ENCODE measurements around the gene CFAP57.

DNA sequence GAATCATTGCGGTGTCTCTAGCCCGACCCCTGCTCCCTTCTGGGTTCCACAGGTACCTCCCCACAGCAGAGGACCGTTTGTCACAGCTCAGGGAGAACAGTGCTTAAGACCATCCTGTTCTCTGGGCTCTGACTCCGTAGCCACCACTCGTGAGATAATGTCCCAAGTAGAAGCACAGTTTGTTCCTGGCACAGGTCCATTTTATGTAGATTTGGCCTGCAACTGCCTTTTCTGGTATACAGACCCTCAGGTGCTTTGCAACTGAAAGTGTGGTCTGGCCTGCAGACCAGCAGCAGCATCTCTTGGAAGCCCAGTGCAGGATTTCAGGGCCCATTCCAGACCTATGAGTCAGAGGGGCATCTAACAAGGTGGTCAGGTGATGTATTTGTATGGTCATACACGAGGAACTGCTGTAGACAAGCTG is 69.3 kb downstream of the CFAP57 start:
- TF ChIP-seq, protein P1, sequence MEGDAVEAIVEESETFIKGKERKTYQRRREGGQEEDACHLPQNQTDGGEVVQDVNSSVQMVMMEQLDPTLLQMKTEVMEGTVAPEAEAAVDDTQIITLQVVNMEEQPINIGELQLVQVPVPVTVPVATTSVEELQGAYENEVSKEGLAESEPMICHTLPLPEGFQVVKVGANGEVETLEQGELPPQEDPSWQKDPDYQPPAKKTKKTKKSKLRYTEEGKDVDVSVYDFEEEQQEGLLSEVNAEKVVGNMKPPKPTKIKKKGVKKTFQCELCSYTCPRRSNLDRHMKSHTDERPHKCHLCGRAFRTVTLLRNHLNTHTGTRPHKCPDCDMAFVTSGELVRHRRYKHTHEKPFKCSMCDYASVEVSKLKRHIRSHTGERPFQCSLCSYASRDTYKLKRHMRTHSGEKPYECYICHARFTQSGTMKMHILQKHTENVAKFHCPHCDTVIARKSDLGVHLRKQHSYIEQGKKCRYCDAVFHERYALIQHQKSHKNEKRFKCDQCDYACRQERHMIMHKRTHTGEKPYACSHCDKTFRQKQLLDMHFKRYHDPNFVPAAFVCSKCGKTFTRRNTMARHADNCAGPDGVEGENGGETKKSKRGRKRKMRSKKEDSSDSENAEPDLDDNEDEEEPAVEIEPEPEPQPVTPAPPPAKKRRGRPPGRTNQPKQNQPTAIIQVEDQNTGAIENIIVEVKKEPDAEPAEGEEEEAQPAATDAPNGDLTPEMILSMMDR (IDR thresholded peaks at IDR 0.05; ENCODE audit: poor library complexity, severe bottlenecking) = no peak
- TF ChIP-seq RAD21 (conservative IDR thresholded peaks at IDR 0.05) = no peak
- TF ChIP-seq EP300 (conservative IDR thresholded peaks at IDR 0.05; ENCODE audit: poor library complexity, severe bottlenecking) = no peak
- no peak for TF ChIP-seq EZH2 (IDR thresholded peaks at IDR 0.05; ENCODE audit: borderline replicate concordance, insufficient read depth, low read length, poor library complexity, severe bottlenecking)
- TF ChIP-seq, protein P2, sequence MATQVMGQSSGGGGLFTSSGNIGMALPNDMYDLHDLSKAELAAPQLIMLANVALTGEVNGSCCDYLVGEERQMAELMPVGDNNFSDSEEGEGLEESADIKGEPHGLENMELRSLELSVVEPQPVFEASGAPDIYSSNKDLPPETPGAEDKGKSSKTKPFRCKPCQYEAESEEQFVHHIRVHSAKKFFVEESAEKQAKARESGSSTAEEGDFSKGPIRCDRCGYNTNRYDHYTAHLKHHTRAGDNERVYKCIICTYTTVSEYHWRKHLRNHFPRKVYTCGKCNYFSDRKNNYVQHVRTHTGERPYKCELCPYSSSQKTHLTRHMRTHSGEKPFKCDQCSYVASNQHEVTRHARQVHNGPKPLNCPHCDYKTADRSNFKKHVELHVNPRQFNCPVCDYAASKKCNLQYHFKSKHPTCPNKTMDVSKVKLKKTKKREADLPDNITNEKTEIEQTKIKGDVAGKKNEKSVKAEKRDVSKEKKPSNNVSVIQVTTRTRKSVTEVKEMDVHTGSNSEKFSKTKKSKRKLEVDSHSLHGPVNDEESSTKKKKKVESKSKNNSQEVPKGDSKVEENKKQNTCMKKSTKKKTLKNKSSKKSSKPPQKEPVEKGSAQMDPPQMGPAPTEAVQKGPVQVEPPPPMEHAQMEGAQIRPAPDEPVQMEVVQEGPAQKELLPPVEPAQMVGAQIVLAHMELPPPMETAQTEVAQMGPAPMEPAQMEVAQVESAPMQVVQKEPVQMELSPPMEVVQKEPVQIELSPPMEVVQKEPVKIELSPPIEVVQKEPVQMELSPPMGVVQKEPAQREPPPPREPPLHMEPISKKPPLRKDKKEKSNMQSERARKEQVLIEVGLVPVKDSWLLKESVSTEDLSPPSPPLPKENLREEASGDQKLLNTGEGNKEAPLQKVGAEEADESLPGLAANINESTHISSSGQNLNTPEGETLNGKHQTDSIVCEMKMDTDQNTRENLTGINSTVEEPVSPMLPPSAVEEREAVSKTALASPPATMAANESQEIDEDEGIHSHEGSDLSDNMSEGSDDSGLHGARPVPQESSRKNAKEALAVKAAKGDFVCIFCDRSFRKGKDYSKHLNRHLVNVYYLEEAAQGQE (IDR thresholded peaks at IDR 0.05; ENCODE audit: borderline replicate concordance) = no peak

Data from neural cell (in vitro differentiated cells).